ENCODE measurements around the gene FRMD3. TPM values are rescaled to one million over a fixed set of nuclear protein-coding genes. Genes with fewer than 3 reads are reported as not detected.

The FRMD3 gene
- total RNA-seq, 2 experiments from 2014 or later: 0.12 TPM; not detected in 1

GRCh38 chr9:83307066-83307724, 231.0 kb downstream of the FRMD3 start:
- H3K4me1 Mint-ChIP-seq (ENCODE audit: low read depth): no peaks in the 10 kb centered on the region
- no peaks in the 10 kb centered on the region for H3K9me3 Mint-ChIP-seq
- no peak for DNase-seq
- CTCF ChIA-PET: interaction anchor here (1.0 kb wide), 1 partner anchor 27 kb away, joined by 3 read pairs; no protein-coding TSS in a partner anchor
- no peak overlapping the region for H3K4me3 Mint-ChIP-seq
- intact Hi-C loops (cut with micrococcal nuclease): no loop called here
- no peak overlapping the region for H3K27ac Mint-ChIP-seq
- H3K36me3 Mint-ChIP-seq (ENCODE audit: low read depth): peaks cover 2% of the 10 kb centered on the region
- no peaks in the 10 kb centered on the region for H3K27me3 Mint-ChIP-seq (ENCODE audit: low read depth)

GRCh38 chr9:83304686-83305085, 233.5 kb downstream of the FRMD3 start:
- intact Hi-C loops (cut with micrococcal nuclease): no loop called here
- CTCF ChIA-PET: interaction anchor here (0.7 kb wide), 1 partner anchor 29 kb away, joined by 3 read pairs; no protein-coding TSS in a partner anchor
- Mint-ChIP-seq H3K27ac (no peak overlapping the region), H3K4me3 (no peak overlapping the region), H3K4me1 (ENCODE audit: low read depth) (no peaks in the 10 kb centered on the region), H3K36me3 (ENCODE audit: low read depth) (no peaks in the 10 kb centered on the region), H3K27me3 (ENCODE audit: low read depth) (no peaks in the 10 kb centered on the region), H3K9me3 (no peaks in the 10 kb centered on the region)
- DNase-seq: no peak

GRCh38 chr9:83299571-83299970, 238.6 kb downstream of the FRMD3 start:
- CTCF ChIA-PET: no interaction called here
- intact Hi-C loops (cut with micrococcal nuclease): no loop called here
- no peak overlapping the region for H3K27ac Mint-ChIP-seq
- no peaks in the 10 kb centered on the region for H3K9me3 Mint-ChIP-seq
- DNase-seq: no peak
- no peaks in the 10 kb centered on the region for H3K4me1 Mint-ChIP-seq (ENCODE audit: low read depth)
- H3K36me3 Mint-ChIP-seq (ENCODE audit: low read depth): peaks cover 7% of the 10 kb centered on the region
- H3K27me3 Mint-ChIP-seq (ENCODE audit: low read depth): no peaks in the 10 kb centered on the region
- no peak overlapping the region for H3K4me3 Mint-ChIP-seq

GRCh38 chr9:83299094-83299493, 239.1 kb downstream of the FRMD3 start:
- no peaks in the 10 kb centered on the region for H3K4me1 Mint-ChIP-seq (ENCODE audit: low read depth)
- H3K9me3 Mint-ChIP-seq: no peaks in the 10 kb centered on the region
- no peaks in the 10 kb centered on the region for H3K27me3 Mint-ChIP-seq (ENCODE audit: low read depth)
- no peak overlapping the region for H3K4me3 Mint-ChIP-seq
- no peak overlapping the region for H3K27ac Mint-ChIP-seq
- intact Hi-C loops (cut with micrococcal nuclease): no loop called here
- H3K36me3 Mint-ChIP-seq (ENCODE audit: low read depth): peaks cover 7% of the 10 kb centered on the region
- DNase-seq: no peak
- CTCF ChIA-PET: interaction anchor here (0.7 kb wide), 1 partner anchor 23 kb away, joined by 3 read pairs; no protein-coding TSS in a partner anchor

GRCh38 chr9:83296123-83296522, 242.1 kb downstream of the FRMD3 start:
- Mint-ChIP-seq H3K27me3 (ENCODE audit: low read depth) (no peaks in the 10 kb centered on the region), H3K4me1 (ENCODE audit: low read depth) (no peaks in the 10 kb centered on the region), H3K4me3 (no peak overlapping the region), H3K27ac (no peak overlapping the region), H3K9me3 (no peaks in the 10 kb centered on the region), H3K36me3 (ENCODE audit: low read depth) (peaks cover 7% of the 10 kb centered on the region)
- CTCF ChIA-PET: no interaction called here
- peak; percentile 36 for DNase-seq
- intact Hi-C loops (cut with micrococcal nuclease): no loop called here

GRCh38 chr9:83294816-83295215, 243.4 kb downstream of the FRMD3 start:
- Mint-ChIP-seq H3K27ac (no peak overlapping the region), H3K4me3 (no peak overlapping the region), H3K36me3 (ENCODE audit: low read depth) (peaks cover 7% of the 10 kb centered on the region), H3K9me3 (no peaks in the 10 kb centered on the region), H3K27me3 (ENCODE audit: low read depth) (no peaks in the 10 kb centered on the region), H3K4me1 (ENCODE audit: low read depth) (no peaks in the 10 kb centered on the region)
- intact Hi-C loops (cut with micrococcal nuclease): no loop called here
- CTCF ChIA-PET: no interaction called here
- no peak for DNase-seq

GRCh38 chr9:83291196-83291595, 247.0 kb downstream of the FRMD3 start:
- CTCF ChIA-PET: no interaction called here
- no peak for DNase-seq
- Mint-ChIP-seq H3K27ac (no peak overlapping the region), H3K4me3 (no peak overlapping the region), H3K27me3 (ENCODE audit: low read depth) (no peaks in the 10 kb centered on the region), H3K9me3 (no peaks in the 10 kb centered on the region), H3K4me1 (ENCODE audit: low read depth) (no peaks in the 10 kb centered on the region), H3K36me3 (ENCODE audit: low read depth) (no peaks in the 10 kb centered on the region)
- intact Hi-C loops (cut with micrococcal nuclease): no loop called here

- H3K27me3 Mint-ChIP-seq (ENCODE audit: low read depth): no peaks in the 10 kb centered on the region
- H3K36me3 Mint-ChIP-seq (ENCODE audit: low read depth): no peaks in the 10 kb centered on the region
- DNase-seq: no peak
- H3K27ac Mint-ChIP-seq: no peak overlapping the region
- H3K9me3 Mint-ChIP-seq: no peaks in the 10 kb centered on the region
- intact Hi-C loops (cut with micrococcal nuclease): no loop called here
- CTCF ChIA-PET: no interaction called here
- no peaks in the 10 kb centered on the region for H3K4me1 Mint-ChIP-seq (ENCODE audit: low read depth)
- H3K4me3 Mint-ChIP-seq: no peak overlapping the region
Observed at GRCh38 chr9:83290692-83291091, 247.5 kb downstream of the FRMD3 start.

GRCh38 chr9:83287021-83287420, 251.2 kb downstream of the FRMD3 start:
- Mint-ChIP-seq H3K9me3 (no peaks in the 10 kb centered on the region), H3K4me3 (no peak overlapping the region), H3K27me3 (ENCODE audit: low read depth) (no peaks in the 10 kb centered on the region), H3K36me3 (ENCODE audit: low read depth) (no peaks in the 10 kb centered on the region), H3K27ac (no peak overlapping the region), H3K4me1 (ENCODE audit: low read depth) (no peaks in the 10 kb centered on the region)
- CTCF ChIA-PET: no interaction called here
- DNase-seq: no peak
- intact Hi-C loops (cut with micrococcal nuclease): no loop called here

GRCh38 chr9:83285445-83286225, 252.6 kb downstream of the FRMD3 start:
- Mint-ChIP-seq H3K27ac (no peak overlapping the region), H3K4me1 (ENCODE audit: low read depth) (no peaks in the 10 kb centered on the region), H3K4me3 (no peak overlapping the region), H3K27me3 (ENCODE audit: low read depth) (no peaks in the 10 kb centered on the region), H3K9me3 (no peaks in the 10 kb centered on the region), H3K36me3 (ENCODE audit: low read depth) (no peaks in the 10 kb centered on the region)
- CTCF ChIA-PET: no interaction called here
- no peak for DNase-seq
- intact Hi-C loops (cut with micrococcal nuclease): no loop called here

- no peaks in the 10 kb centered on the region for H3K27me3 Mint-ChIP-seq (ENCODE audit: low read depth)
- CTCF ChIA-PET: no interaction called here
- no peaks in the 10 kb centered on the region for H3K9me3 Mint-ChIP-seq
- H3K27ac Mint-ChIP-seq: no peak overlapping the region
- H3K4me3 Mint-ChIP-seq: no peak overlapping the region
- no peaks in the 10 kb centered on the region for H3K36me3 Mint-ChIP-seq (ENCODE audit: low read depth)
- intact Hi-C loops (cut with micrococcal nuclease): no loop called here
- no peaks in the 10 kb centered on the region for H3K4me1 Mint-ChIP-seq (ENCODE audit: low read depth)
- no peak for DNase-seq
Observed at GRCh38 chr9:83284746-83285145, 253.5 kb downstream of the FRMD3 start.

- peaks cover 3% of the 10 kb centered on the region for H3K9me3 Mint-ChIP-seq
- CTCF ChIA-PET: no interaction called here
Observed at GRCh38 chr9:83283528-83283927, 254.7 kb downstream of the FRMD3 start.

More at GRCh38 chr9:83283528-83283927, 254.7 kb downstream of the FRMD3 start:
- H3K27me3 Mint-ChIP-seq (ENCODE audit: low read depth): no peaks in the 10 kb centered on the region
- H3K27ac Mint-ChIP-seq: no peak overlapping the region
- no peaks in the 10 kb centered on the region for H3K4me1 Mint-ChIP-seq (ENCODE audit: low read depth)
- no peak overlapping the region for H3K4me3 Mint-ChIP-seq
- intact Hi-C loops (cut with micrococcal nuclease): no loop called here
- H3K36me3 Mint-ChIP-seq (ENCODE audit: low read depth): no peaks in the 10 kb centered on the region
- no peak for DNase-seq

All from activated naive CD4-positive, alpha-beta T cell treated with anti-CD3 and anti-CD28 coated beads for 36 hours (primary cell).